Heart right ventricle (tissue), 16 donors: Measurements from ENCODE around the gene PCAT6. TPM values are rescaled to one million over a fixed set of nuclear protein-coding genes. Genes with fewer than 3 reads are reported as not detected.
"Not testable (repeated sequence)": the region's sequence is repeated elsewhere in the genome, so short reads cannot be mapped to it uniquely, and the experiment has no call there.

ENCODE experiments used
- ATAC-seq, 8 donors: fragments of 200-7000 bp; cut with Tn5 transposase; one replicate each; pipeline ENCODE4 v1.9.1; 2020; ENCODE audit warnings: mild to moderate bottlenecking in 8 of 8, moderate library complexity in 8 of 8, moderate number of reproducible peaks in 1 of 8
- DNase-seq, 2 donors: peaks; one replicate each; pipeline ENCODE4 v3.0.0-alpha.2; 2020
- H3K27ac ChIP-seq, 10 donors: fragments of 200-600 bp; sonication (generic) in 2 of 10; one replicate each; pipeline versions ENCODE4 v1.5.0 to v1.8.0; 2020 to 2022; ENCODE audit warnings: mild to moderate bottlenecking in 3 of 10
- H3K27me3 ChIP-seq, 7 donors: fragments of 200-600 bp; one replicate each; pipeline ENCODE4 v1.8.0; 2021 to 2022; ENCODE audit warnings: mild to moderate bottlenecking in 2 of 7
- H3K36me3 ChIP-seq, 9 donors: fragments of 200-600 bp; sonication (generic) in 1 of 9; one replicate each; pipeline versions ENCODE4 v1.5.0 to v1.8.0; 2020 to 2022; ENCODE audit warnings: mild to moderate bottlenecking in 2 of 9
- H3K4me1 ChIP-seq, 9 donors: fragments of 200-600 bp; sonication (generic) in 1 of 9; one replicate each; pipeline versions ENCODE4 v1.5.0 to v1.8.0; 2020 to 2022; ENCODE audit warnings: mild to moderate bottlenecking in 4 of 9
- H3K4me3 ChIP-seq, 10 donors: fragments of 200-600 bp; sonication (generic) in 2 of 10; one replicate each; pipeline versions ENCODE4 v1.5.0 to v1.8.0; 2020 to 2022; ENCODE audit warnings: mild to moderate bottlenecking in 7 of 10, moderate library complexity in 2 of 10
- H3K9me3 ChIP-seq, 11 donors: fragments of 200-600 bp in 10 of 11; sonication (generic) in 2 of 11; one replicate each; pipeline versions ENCODE4 v1.5.0 to v1.8.0; 2013 to 2022; ENCODE audit warnings: mild to moderate bottlenecking in 2 of 11, control low read depth in 1 of 11, moderate library complexity in 1 of 11
- CTCF ChIP-seq, 9 donors: fragments of 200-600 bp; sonication (generic) in 2 of 9; IDR thresholded peaks; one replicate each; pipeline versions ENCODE4 v1.5.0 to v1.8.0; 2021 to 2022; ENCODE audit warnings: antibody characterized with exemption in 9 of 9, mild to moderate bottlenecking in 5 of 9, moderate library complexity in 1 of 9
- WGBS, 2 donors: extraction: QIAGEN DNeasy Blood & Tissue Kit; methylation state at CpG; one replicate each; pipeline ENCODE4 v1.1.7; 2013; ENCODE audit warnings: inconsistent platforms in 1 of 2; 5-methylcytosine and 5-hydroxymethylcytosine counted together
- intact Hi-C, 10 donors: fragments of 100-400 bp; cut with DNase I; formaldehyde crosslinking; loops; one replicate each; pipeline versions ENCODE4 v1.11.1 to v1.14.2; 2022
- polyA plus RNA-seq, 2 donors: library from polyadenylated mRNA; stranded (reverse); fragments of 200-250 nt; gene quantifications; one replicate each; pipeline ENCODE4 v1.2.3, GENCODE V29; 2013
- total RNA-seq, 10 donors: library from RNA; stranded (reverse); fragmentation: NEBNext Ultra II Directional in 3 of 10; extraction: Animal tissue kit (Norgen Biotek cat#: 25700) in 3 of 10; gene quantifications; one replicate each; pipeline versions ENCODE4 v1.2.1 to v1.2.4, GENCODE V29; 2021 to 2023
- donor health status: Arrhythmogenic right ventricular cardiomyopathy.
- donor health status: ischemic (EF 13 %, LVEDD 7.1; RV severe dilation, severe dysfunction).
- donor health status: healthy with polysubstance abuse.
- donor health status: DM: no; HTN: yes; CAD: no.
- donor health status: DM: no; HTN: no; CAD: no.
- donor health status: ischemic (EF 25% LVEDD 6.9; RV normal size, moderate dysfunction).
- donor health status: ischemic (EF 25% LVEDD 5.7; RV mildly dilated, moderate dysfunction).
- donor health status: healthy.
- donor health status: DM: yes; HTN: yes; CAD: no.
- donor health status: Ischemic cardiomyopathy.
- donor health status: ischemic (EF 35%, LVEDD 5.7; RV mildly dilated, moderate dysfunction).
- donor health status: nonischemic (EF 11% LVEDD 7.7; RV severe dilation, severe dysfunction).
- donor health status: DM: yes; HTN: yes; CAD: no.
- donor health status: PGD.
- donor health status: ischemic (EF 29% LVEDD 5.4; RV normal size, mild dysfunction).
- donor health status: nonischemic (EF 23%, LVEDD 6.1; RV moderate dilation, normal function).

The PCAT6 gene
- total and polyA plus RNA-seq, 12 donors = 0.41 to 2.3 (median 0.81) TPM; not detected in 1

GRCh38 chr1:202794051-202794740 lies 16.6 kb upstream of the PCAT6 start:
- H3K36me3 ChIP-seq = no peaks in the 10 kb centered on the region
- no peak for DNase-seq
- no peak overlapping the region for H3K4me3 ChIP-seq
- no peaks in the 10 kb centered on the region for H3K9me3 ChIP-seq
- intact Hi-C loops = no loop called here
- no peak for ATAC-seq
- H3K27ac ChIP-seq = no peak overlapping the region
- H3K27me3 ChIP-seq = no peaks in the 10 kb centered on the region
- peaks cover 0 to 40% (median 19%) of the 10 kb centered on the region in 9 donors for H3K4me1 ChIP-seq
- TF ChIP-seq CTCF (IDR thresholded peaks at IDR 0.05) = no peak

GRCh38 chr1:202794931-202795330 lies 15.8 kb upstream of the PCAT6 start:
- H3K4me1 ChIP-seq = peaks cover 0 to 40% (median 20%) of the 10 kb centered on the region in 9 donors
- intact Hi-C loops, H3K9me3 ChIP-seq, H3K27ac ChIP-seq, H3K36me3 ChIP-seq, ATAC-seq, H3K4me3 ChIP-seq, DNase-seq, H3K27me3 ChIP-seq: not testable (repeated sequence)
- 94 to 96% methylated on average over 6 of the region's 6 CpGs for WGBS, 2 donors

GRCh38 chr1:202796670-202797069 lies 14.1 kb upstream of the PCAT6 start:
- H3K4me3 ChIP-seq = no peak overlapping the region
- H3K4me1 ChIP-seq = peaks cover 0 to 25% (median 3%) of the 10 kb centered on the region in 9 donors
- TF ChIP-seq CTCF (IDR thresholded peaks at IDR 0.05) = no peak
- H3K27me3 ChIP-seq = no peaks in the 10 kb centered on the region
- H3K9me3 ChIP-seq = no peaks in the 10 kb centered on the region
- H3K27ac ChIP-seq = no peak overlapping the region
- no peak for DNase-seq
- 92 to 95% methylated on average over 7 of the region's 7 CpGs for WGBS, 2 donors
- no peak for ATAC-seq
- no peaks in the 10 kb centered on the region for H3K36me3 ChIP-seq
- intact Hi-C loops = no loop called here

GRCh38 chr1:202798260-202798659 lies 12.5 kb upstream of the PCAT6 start:
- Histone ChIP-seq H3K4me1 (peaks cover 0 to 25% (median 6%) of the 10 kb centered on the region in 9 donors), H3K9me3 (no peaks in the 10 kb centered on the region), H3K27ac (no peak overlapping the region), H3K36me3 (no peaks in the 10 kb centered on the region), H3K4me3 (no peak overlapping the region), H3K27me3 (no peaks in the 10 kb centered on the region)
- ATAC-seq = no peak
- no peak for TF ChIP-seq CTCF (IDR thresholded peaks at IDR 0.05)
- no peak for DNase-seq
- intact Hi-C loops = no loop called here
- WGBS, 2 donors = 93 to 96% methylated on average over 4 of the region's 4 CpGs

GRCh38 chr1:202798792-202799331 lies 11.9 kb upstream of the PCAT6 start:
- H3K27me3 ChIP-seq = no peaks in the 10 kb centered on the region
- TF ChIP-seq CTCF (IDR thresholded peaks at IDR 0.05) = no peak
- ATAC-seq (peak in 1 of 8 donors; percentile 15), DNase-seq (no peak)
- intact Hi-C loops = no loop called here
- H3K27ac ChIP-seq = no peak overlapping the region
- no peaks in the 10 kb centered on the region for H3K36me3 ChIP-seq
- WGBS, 2 donors = 69 to 70% methylated on average over 6 of the region's 6 CpGs
- no peaks in the 10 kb centered on the region for H3K9me3 ChIP-seq
- no peak overlapping the region for H3K4me3 ChIP-seq
- H3K4me1 ChIP-seq = peaks cover 0 to 19% (median 7%) of the 10 kb centered on the region in 9 donors
